ENCODE measurements around the gene MCRIP1.
A peak's percentile ranks its signal among the peaks of the same experiment; 100 is the strongest.

MCRIP1 gene

DNA sequence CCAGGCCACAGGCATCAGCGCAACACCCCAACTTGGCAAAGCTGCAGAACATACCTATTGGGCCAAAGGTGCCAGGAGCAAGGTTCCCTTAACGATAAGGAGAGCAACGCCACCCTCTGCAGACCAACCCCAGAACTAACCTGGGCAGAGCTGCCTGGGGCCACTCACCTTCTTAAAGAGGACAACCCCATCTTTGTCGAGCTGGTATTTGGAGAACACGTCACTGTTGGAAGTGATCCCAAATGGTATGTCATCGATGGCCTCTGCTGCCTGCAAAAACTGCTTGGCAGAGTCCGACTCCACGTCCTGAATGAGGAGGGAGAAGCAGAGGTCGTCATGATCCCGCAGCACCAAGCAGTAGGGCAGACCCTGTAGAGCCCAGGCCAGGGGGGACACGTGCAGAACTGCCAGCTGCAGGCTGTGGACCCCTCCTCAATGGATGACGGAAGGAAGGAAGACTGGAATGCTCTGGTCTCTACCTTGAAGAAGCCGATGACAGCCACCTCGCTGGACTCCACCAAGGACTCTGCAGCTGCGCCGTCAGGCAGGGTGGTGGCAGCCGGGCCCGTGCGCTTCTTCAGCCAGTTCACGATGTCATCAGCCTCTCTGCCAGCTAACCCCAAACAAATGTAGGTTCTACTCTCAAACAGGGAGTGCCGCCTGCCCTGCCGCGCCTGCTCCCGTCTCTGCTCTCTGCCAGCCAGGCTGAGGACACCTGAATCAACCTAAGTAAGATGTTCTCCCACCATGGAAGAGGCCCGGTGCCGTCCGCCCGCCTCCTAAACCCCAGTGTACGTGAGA lies 22.1 kb upstream of the MCRIP1 start:
- TF ChIP-seq GATA1 (IDR thresholded peaks at IDR 0.05; ENCODE audit: low read depth, low read length) (no peak), POLR2A (IDR thresholded peaks at IDR 0.05; ENCODE audit: low read length) (no peak)

GRCh38 chr17:81852237-81852636 lies 19.1 kb upstream of the MCRIP1 start:
- DNase-seq = no peak
- TF ChIP-seq POLR2A (IDR thresholded peaks at IDR 0.05; ENCODE audit: low read length) = no peak

More for the DNA sequence above, 22.1 kb upstream of the MCRIP1 start:
- DNase-seq = peak in 1 of 2 experiments; percentile 32

GRCh38 chr17:81851423-81851822 lies 18.3 kb upstream of the MCRIP1 start:
- DNase-seq = no peak
- no peak for TF ChIP-seq POLR2A (IDR thresholded peaks at IDR 0.05; ENCODE audit: low read length)
- TF ChIP-seq GATA1 (IDR thresholded peaks at IDR 0.05; ENCODE audit: low read depth, low read length) = no peak

GRCh38 chr17:81849457-81849856 lies 16.4 kb upstream of the MCRIP1 start:
- DNase-seq = no peak
- TF ChIP-seq GATA1 (IDR thresholded peaks at IDR 0.05; ENCODE audit: low read depth, low read length) (no peak), POLR2A (IDR thresholded peaks at IDR 0.05; ENCODE audit: low read length) (no peak)

- no peak for DNase-seq
Measured at GRCh38 chr17:81846743-81847689, 13.9 kb upstream of the MCRIP1 start.

GRCh38 chr17:81845881-81846742 lies 13.0 kb upstream of the MCRIP1 start:
- no peak for TF ChIP-seq GATA1 (IDR thresholded peaks at IDR 0.05; ENCODE audit: low read depth, low read length)
- no peak for TF ChIP-seq POLR2A (IDR thresholded peaks at IDR 0.05; ENCODE audit: low read length)
- no peak for DNase-seq

More at GRCh38 chr17:81846743-81847689, 13.9 kb upstream of the MCRIP1 start:
- TF ChIP-seq GATA1 (IDR thresholded peaks at IDR 0.05; ENCODE audit: low read depth, low read length) (no peak), POLR2A (IDR thresholded peaks at IDR 0.05; ENCODE audit: low read length) (no peak)

- TF ChIP-seq POLR2A (IDR thresholded peaks at IDR 0.05; ENCODE audit: low read length) (no peak), GATA1 (IDR thresholded peaks at IDR 0.05; ENCODE audit: low read depth, low read length) (no peak)
- no peak for DNase-seq
Measured at GRCh38 chr17:81845361-81845760, 12.3 kb upstream of the MCRIP1 start.

DNA sequence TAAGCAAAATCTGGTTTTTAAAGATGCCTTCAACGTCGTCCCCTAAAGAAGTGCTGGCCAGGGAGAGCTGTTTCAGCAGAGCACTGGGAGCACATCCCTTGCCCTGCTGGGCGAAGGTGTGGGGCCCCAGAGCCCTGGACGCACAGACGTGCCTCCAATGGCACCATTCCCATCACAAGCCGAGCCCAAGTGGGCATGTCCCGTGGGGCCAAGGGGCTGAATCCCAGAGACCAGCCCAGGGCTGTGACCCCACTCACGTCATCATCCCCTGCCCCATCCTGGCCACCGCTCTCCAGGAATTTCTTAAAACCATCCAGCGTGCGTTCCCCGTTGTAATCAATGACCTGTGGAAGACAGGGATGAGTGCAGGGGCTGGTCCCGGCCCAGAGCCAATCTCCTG lies 11.8 kb upstream of the MCRIP1 start:
- TF ChIP-seq POLR2A (IDR thresholded peaks at IDR 0.05; ENCODE audit: low read length) = no peak
- no peak for DNase-seq

- DNase-seq = no peak
- TF ChIP-seq GATA1 (IDR thresholded peaks at IDR 0.05; ENCODE audit: low read depth, low read length) (no peak), POLR2A (IDR thresholded peaks at IDR 0.05; ENCODE audit: low read length) (no peak)
Measured at GRCh38 chr17:81844327-81844851, 11.3 kb upstream of the MCRIP1 start.

- no peak for DNase-seq
- no peak for TF ChIP-seq POLR2A (IDR thresholded peaks at IDR 0.05; ENCODE audit: low read length)
Measured at GRCh38 chr17:81843713-81844326, 10.7 kb upstream of the MCRIP1 start.

DNA sequence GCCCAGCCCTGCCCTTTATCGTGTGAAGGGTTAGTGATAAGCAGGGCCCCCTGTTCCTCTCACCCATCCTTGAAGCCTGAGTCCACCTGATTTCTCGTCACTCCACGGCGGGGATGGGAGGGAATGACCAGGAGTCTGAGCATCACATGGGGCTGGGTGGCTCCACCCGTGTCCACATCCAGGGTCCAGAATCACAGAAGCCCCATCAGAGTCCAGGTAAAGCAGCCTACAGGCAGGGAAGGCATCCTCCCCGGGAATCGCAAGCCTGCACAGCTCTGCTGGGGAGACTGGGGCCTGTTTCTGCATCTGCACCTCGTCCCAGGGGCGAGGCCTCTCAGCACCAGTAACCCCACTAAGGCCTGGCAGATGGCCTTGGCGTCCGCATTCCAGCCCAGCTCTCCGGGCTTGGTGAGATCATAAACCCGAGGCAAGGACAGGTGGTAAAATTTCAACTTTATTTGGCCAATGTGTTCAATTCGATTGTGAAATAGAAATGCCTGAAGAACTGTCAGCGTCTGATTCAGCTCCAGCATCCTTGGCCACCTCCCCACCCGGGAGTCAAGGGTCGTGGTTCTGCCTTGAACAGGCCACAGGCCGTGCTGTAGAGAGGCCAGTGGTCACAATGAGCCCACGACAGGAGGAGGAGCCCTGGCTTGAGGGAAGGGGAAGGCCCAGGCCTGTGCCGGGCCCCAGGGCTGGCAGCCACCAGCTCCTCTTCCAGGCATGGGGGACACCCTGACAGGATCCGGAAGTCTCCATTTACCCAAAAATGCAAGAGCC lies 9.8 kb upstream of the MCRIP1 start:
- no peak for DNase-seq
- no peak for TF ChIP-seq GATA1 (IDR thresholded peaks at IDR 0.05; ENCODE audit: low read depth, low read length)
- no peak for TF ChIP-seq POLR2A (IDR thresholded peaks at IDR 0.05; ENCODE audit: low read length)

DNA sequence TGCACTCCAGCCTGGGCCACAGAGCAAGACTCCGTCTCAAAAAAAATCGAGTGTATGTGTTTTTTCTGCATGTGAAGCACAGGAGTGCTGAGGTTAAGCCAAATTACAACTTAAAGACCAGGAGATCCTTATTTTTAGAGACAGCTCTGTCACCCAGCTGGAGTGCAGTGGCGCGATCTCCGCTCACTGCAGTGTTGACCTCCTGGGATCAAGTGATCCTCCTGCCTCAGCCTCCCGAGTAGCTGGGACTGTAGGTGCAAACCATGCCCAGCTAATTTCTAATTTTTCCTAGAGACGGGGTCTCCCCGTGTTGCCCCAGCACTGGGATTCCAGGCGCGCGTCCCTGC lies 9.3 kb upstream of the MCRIP1 start:
- no peak for DNase-seq
- TF ChIP-seq POLR2A (IDR thresholded peaks at IDR 0.05; ENCODE audit: low read length) (no peak), GATA1 (IDR thresholded peaks at IDR 0.05; ENCODE audit: low read depth, low read length) (no peak)
